IMR-90 (cell line): Measurements from ENCODE around the gene GNG7. TPM values are rescaled to one million over a fixed set of nuclear protein-coding genes. Genes with fewer than 3 reads are reported as not detected.

Source experiments
- ATAC-seq: fragments of 200-7000 bp; cut with Tn5 transposase; 2 replicates; pipeline ENCODE4 v1.9.1; 2020; ENCODE audit warnings: low read depth, mild to moderate bottlenecking, moderate library complexity
- BruUV-seq: library from RNA; stranded (reverse); fragments of 400-500 nt; replicated peaks from 2 replicates; lab custom pipeline; 2021; lab: Mats Ljungman, UMichigan
- CTCF ChIA-PET: fragments of 300-600 bp; formaldehyde crosslinking; extraction: SDS; loops from one replicate; lab custom pipeline; 2021; ENCODE audit warnings: antibody characterized with exemption; lab: Yijun Ruan, JAX
- POLR2A ChIA-PET: fragments of 300-600 bp; sonication (Branson Sonifier 250); formaldehyde crosslinking; loops from one replicate; lab custom pipeline; 2022; ENCODE audit warnings: antibody characterized with exemption; ENCODE audit not compliant: unreplicated experiment; lab: Charles Lee
- DNase-seq: peaks from one replicate; pipeline ENCODE4 v3.0.0; 2013
- H2AFZ ChIP-seq: replicated peaks from 2 replicates; pipeline ENCODE3; 2013; ENCODE audit warnings: low read length, mild to moderate bottlenecking; ENCODE audit not compliant: poor library complexity
- H2AK5ac ChIP-seq: 2 replicates; pipeline ENCODE4 v1.6.1; 2013; ENCODE audit warnings: low read depth, low read length, inconsistent platforms
- H2AK9ac ChIP-seq: replicated peaks from 2 replicates; pipeline ENCODE3; 2013; ENCODE audit warnings: mild to moderate bottlenecking, low read depth, low read length, moderate library complexity; ENCODE audit not compliant: poor library complexity
- H2BK120ac ChIP-seq: 2 replicates; pipeline ENCODE4 v1.6.1; 2013; ENCODE audit warnings: low read depth, low read length, inconsistent platforms
- H2BK15ac ChIP-seq: 3 replicates; pipeline ENCODE4 v1.6.1; 2013; ENCODE audit warnings: low read depth, low read length, inconsistent platforms
- H2BK20ac ChIP-seq: 2 replicates; pipeline ENCODE4 v1.6.1; 2013; ENCODE audit warnings: low read depth, mild to moderate bottlenecking, inconsistent platforms, low read length, moderate library complexity
- H2BK5ac ChIP-seq: 2 replicates; pipeline ENCODE4 v1.6.1; 2013; ENCODE audit warnings: mild to moderate bottlenecking, low read depth, low read length, inconsistent platforms; ENCODE audit not compliant: poor library complexity, severe bottlenecking
- H3K14ac ChIP-seq: replicated peaks from 2 replicates; pipeline ENCODE4 v1.6.1; 2013; ENCODE audit warnings: low read depth, low read length, inconsistent platforms
- H3K18ac ChIP-seq: 2 replicates; pipeline ENCODE4 v1.6.1; 2013; ENCODE audit warnings: low read depth, low read length, control low read depth
- H3K23ac ChIP-seq: 2 replicates; pipeline ENCODE4 v1.6.1; 2013; ENCODE audit warnings: low read depth, low read length, inconsistent platforms
- H3K27ac ChIP-seq: 2 replicates; pipeline ENCODE4 v1.5.1; 2013; ENCODE audit warnings: mild to moderate bottlenecking, control low read depth, low read length; ENCODE audit not compliant: insufficient read depth
- H3K27me3 ChIP-seq: 2 replicates; pipeline ENCODE4 v1.6.1; 2013; ENCODE audit warnings: low read length; ENCODE audit not compliant: control insufficient read depth, insufficient read depth
- H3K36me3 ChIP-seq: 2 replicates; pipeline ENCODE4 v1.6.1; 2013; ENCODE audit warnings: low read length, mixed read lengths; ENCODE audit not compliant: control insufficient read depth, insufficient read depth
- H3K4ac ChIP-seq: 2 replicates; pipeline ENCODE4 v1.6.1; 2013; ENCODE audit warnings: low read depth, low read length, inconsistent platforms
- H3K4me1 ChIP-seq: 2 replicates; pipeline ENCODE4 v1.6.1; 2013; ENCODE audit warnings: low read length, mixed read lengths; ENCODE audit not compliant: control insufficient read depth, insufficient read depth
- H3K4me2 ChIP-seq: 2 replicates; pipeline ENCODE4 v1.6.1; 2013; ENCODE audit warnings: low read depth, mild to moderate bottlenecking, control low read depth, low read length, moderate library complexity
- H3K4me3 ChIP-seq: 2 replicates; pipeline ENCODE4 v1.5.1; 2013; ENCODE audit warnings: low read depth, mild to moderate bottlenecking, control low read depth, low read length, moderate library complexity; ENCODE audit not compliant: insufficient read depth
- H3K56ac ChIP-seq: 2 replicates; pipeline ENCODE4 v1.6.1; 2013; ENCODE audit warnings: low read length, inconsistent platforms; ENCODE audit not compliant: insufficient read depth; ENCODE audit errors: extremely low read depth
- H3K79me1 ChIP-seq, 2 experiments: 2 replicates each; pipeline ENCODE4 v1.6.1; 2013; ENCODE audit warnings: low read length in 2 of 2, inconsistent platforms in 1 of 2, low read depth in 1 of 2
- H3K9ac ChIP-seq: 2 replicates; pipeline ENCODE4 v1.6.1; 2013; ENCODE audit warnings: low read depth, low read length, control low read depth
- H3K9me1 ChIP-seq: 2 replicates; pipeline ENCODE4 v1.6.1; 2013; ENCODE audit warnings: low read length, inconsistent platforms; ENCODE audit not compliant: insufficient read depth
- H3K9me3 ChIP-seq: 2 replicates; pipeline ENCODE4 v1.6.1; 2013; ENCODE audit warnings: low read length; ENCODE audit not compliant: control insufficient read depth, insufficient read depth
- H4K20me1 ChIP-seq: 2 replicates; pipeline ENCODE4 v1.6.1; 2013; ENCODE audit warnings: low read length, inconsistent platforms; ENCODE audit not compliant: insufficient read depth
- H4K5ac ChIP-seq: 2 replicates; pipeline ENCODE4 v1.6.1; 2013; ENCODE audit warnings: mild to moderate bottlenecking, low read depth, low read length, control low read depth
- H4K8ac ChIP-seq, 2 experiments: 2 replicates each; pipeline ENCODE4 v1.6.1; 2013; ENCODE audit warnings: low read depth in 2 of 2, low read length in 2 of 2, control low read depth in 1 of 2, inconsistent platforms in 1 of 2
- H4K91ac ChIP-seq: 2 replicates; pipeline ENCODE4 v1.6.1; 2013; ENCODE audit warnings: low read depth, low read length, inconsistent platforms; ENCODE audit not compliant: insufficient read depth
- CEBPB ChIP-seq: IDR thresholded peaks from 2 replicates; pipeline ENCODE4 v1.6.1; 2012; ENCODE audit warnings: low read depth, low read length, improper control_type of control experiment
- CHD1 ChIP-seq: IDR thresholded peaks from 2 replicates; pipeline ENCODE4 v1.6.1; 2012; ENCODE audit warnings: low read depth, low read length, improper control_type of control experiment
- CTCF ChIP-seq: conservative IDR thresholded peaks from 2 replicates; pipeline ENCODE4 v1.5.1; 2012; ENCODE audit warnings: mild to moderate bottlenecking, low read depth, low read length, improper control_type of control experiment
- FOS ChIP-seq: fragments of 150-350 bp; IDR thresholded peaks from 2 replicates; pipeline ENCODE4 v1.6.1; 2016; ENCODE audit warnings: low read depth, low read length
- MAFK ChIP-seq: IDR thresholded peaks from 2 replicates; pipeline ENCODE4 v1.6.1; 2012; ENCODE audit warnings: low read depth, low read length, improper control_type of control experiment
- NFE2L2 ChIP-seq: fragments of 150-350 bp; IDR thresholded peaks from 2 replicates; pipeline ENCODE4 v1.6.1; 2016; ENCODE audit warnings: low read depth, mild to moderate bottlenecking, low read length
- POLR2A ChIP-seq: IDR thresholded peaks from 2 replicates; pipeline ENCODE4 v1.6.1; 2012; ENCODE audit warnings: mild to moderate bottlenecking, low read depth, low read length
- RAD21 ChIP-seq: IDR thresholded peaks from 2 replicates; pipeline ENCODE4 v1.6.1; 2012; ENCODE audit warnings: low read length, improper control_type of control experiment
- RCOR1 ChIP-seq: IDR thresholded peaks from 2 replicates; pipeline ENCODE4 v1.6.1; 2012; ENCODE audit warnings: mild to moderate bottlenecking, low read length, improper control_type of control experiment; ENCODE audit not compliant: insufficient replicate concordance
- RFX5 ChIP-seq: IDR thresholded peaks from 2 replicates; pipeline ENCODE4 v1.8.0; 2012; ENCODE audit warnings: low read depth, mild to moderate bottlenecking, low read length, moderate library complexity
- SMC3 ChIP-seq: fragments of 150-350 bp; IDR thresholded peaks from 2 replicates; pipeline ENCODE4 v1.6.1; 2016; ENCODE audit warnings: low read depth, mild to moderate bottlenecking, antibody characterized with exemption, low read length, moderate library complexity
- WGBS, 2 experiments: methylation state at CpG; one replicate each; pipeline versions ENCODE4 v1.1.5 to v1.1.7; 2013; ENCODE audit warnings: missing lambda C conversion rate in 2 of 2; ENCODE audit not compliant: insufficient read length in 1 of 2; ENCODE audit errors: extremely low coverage in 2 of 2; 5-methylcytosine and 5-hydroxymethylcytosine counted together
- dilution Hi-C: fragments of 300-500 bp; cut with HindIII; formaldehyde crosslinking; loops from one replicate; pipeline ENCODE4 v1.14.3; 2018; ENCODE audit warnings: low sequenced_read_pairs; ENCODE audit not compliant: unreplicated experiment
- in situ Hi-C: fragments of 300-500 bp; cut with MboI; formaldehyde crosslinking; loops from 3 replicates; pipeline ENCODE4 v1.14.3; 2019; ENCODE audit warnings: low sequenced_read_pairs, inconsistent platforms, mixed read lengths
- intact Hi-C: fragments of 100-400 bp; cut with micrococcal nuclease; formaldehyde crosslinking; loops from 2 replicates; pipeline ENCODE4 v1.10.0; 2022
- polyA plus RNA-seq, 3 experiments: library from polyadenylated mRNA; depleted of rRNA; stranded (reverse); fragments of >200 nt; gene quantifications; 2 replicates each; pipeline ENCODE4 v1.2.3, GENCODE V29; 2012; ENCODE audit warnings: low replicate concordance in 1 of 3
- total RNA-seq: library from RNA; depleted of rRNA; stranded (reverse); fragments of >200 nt; gene quantifications from 2 replicates; pipeline ENCODE4 v1.2.3, GENCODE V29; 2012

The GNG7 gene
- total and polyA plus RNA-seq, 2 of the 4 experiments (the other 2 are of a cell fraction): under 0.01 to 0.21 TPM

- H2AK5ac ChIP-seq: no peak overlapping the region
- in situ Hi-C loops: no loop called here
- no peak overlapping the region for H3K9ac ChIP-seq
- intact Hi-C loops: no loop called here
- no peak overlapping the region for H3K14ac ChIP-seq
- H2BK5ac ChIP-seq: no peak overlapping the region
- H3K27ac ChIP-seq: no peak overlapping the region
- no peak overlapping the region for H3K56ac ChIP-seq
- no peak overlapping the region for H4K5ac ChIP-seq
- dilution Hi-C loops: no loop called here
- no peak overlapping the region for H4K91ac ChIP-seq
- no TSS peak for BruUV-seq
- no peaks in the 10 kb centered on the region for H3K9me1 ChIP-seq
- CTCF ChIA-PET: no interaction called here
- no peak overlapping the region for H4K8ac ChIP-seq
- no peak overlapping the region for H3K23ac ChIP-seq
- WGBS, 2 experiments: 78% methylated on average over 6 of the region's 6 CpGs; no CpG with 5 or more reads in 1 of the 2 experiments
- H3K4ac ChIP-seq: no peak overlapping the region
- H3K79me1 ChIP-seq: no peaks in the 10 kb centered on the region
- TF ChIP-seq POLR2A (no peak), MAFK (no peak), SMC3 (no peak), CTCF (no peak), NFE2L2 (no peak), CEBPB (no peak), RFX5 (no peak), CHD1 (no peak), FOS (no peak), RCOR1 (no peak), RAD21 (no peak)
- no peaks in the 10 kb centered on the region for H3K4me1 ChIP-seq
- H3K9me3 ChIP-seq: peaks cover 3% of the 10 kb centered on the region; the same call in 1 of the 2 replicates
- H3K4me3 ChIP-seq: no peak overlapping the region
- H2AFZ ChIP-seq: peak overlapping the region; percentile 49
- no peak overlapping the region for H2AK9ac ChIP-seq
- 0 out of 2 replicates have a peak, but pooled peaks cover 2% of the 10 kb centered on the region for H3K27me3 ChIP-seq
- H3K36me3 ChIP-seq: no peaks in the 10 kb centered on the region
- DNase-seq: no peak
- H3K18ac ChIP-seq: no peak overlapping the region
- H4K20me1 ChIP-seq: no peaks in the 10 kb centered on the region
- POLR2A ChIA-PET: no interaction called here
- no peak overlapping the region for H2BK20ac ChIP-seq
- no peak for ATAC-seq
- no peak overlapping the region for H3K4me2 ChIP-seq
- H2BK15ac ChIP-seq: no peak overlapping the region
- no peak overlapping the region for H2BK120ac ChIP-seq
Measured at GRCh38 chr19:2567996-2568395, 134.5 kb downstream of the GNG7 start.
